Large intestine (tissue), 3 donors: ENCODE results near the gene MAD1L1. TPM values are rescaled to one million over a fixed set of nuclear protein-coding genes. Genes with fewer than 3 reads are reported as not detected.
A peak's percentile ranks its signal among the peaks of the same experiment; 100 is the strongest.

ENCODE experiments used
- DNase-seq, 2 donors: peaks; one replicate each; pipeline versions ENCODE4 v3.0.0 to v3.0.0-alpha.2; 2013
- H3K27ac ChIP-seq: one replicate; pipeline ENCODE4 v1.5.1; 2013; ENCODE audit warnings: low read length
- H3K27me3 ChIP-seq: 2 replicates; pipeline ENCODE4 v1.6.1; 2013; ENCODE audit warnings: low read length; ENCODE audit not compliant: control insufficient read depth, insufficient read depth
- H3K36me3 ChIP-seq: 2 replicates; pipeline ENCODE4 v1.6.1; 2013; ENCODE audit warnings: low read length; ENCODE audit not compliant: control insufficient read depth, insufficient read depth
- H3K4me1 ChIP-seq: one replicate; pipeline ENCODE4 v1.6.1; 2013; ENCODE audit warnings: low read length; ENCODE audit not compliant: control insufficient read depth, insufficient read depth
- H3K4me3 ChIP-seq: one replicate; pipeline ENCODE4 v1.5.1; 2013; ENCODE audit warnings: low read length
- H3K9me3 ChIP-seq: one replicate; pipeline ENCODE4 v1.6.1; 2013; ENCODE audit warnings: mild to moderate bottlenecking, low read depth, low read length, moderate library complexity; ENCODE audit not compliant: control insufficient read depth
- WGBS: methylation state at CpG from one replicate; pipeline ENCODE4 v1.1.5; 2013; ENCODE audit warnings: low lambda C conversion rate; ENCODE audit not compliant: insufficient coverage; 5-methylcytosine and 5-hydroxymethylcytosine counted together
- polyA plus RNA-seq: library from polyadenylated mRNA; unstranded; fragments of 120-200 nt; gene quantifications from one replicate; pipeline ENCODE4 v1.2.1, GENCODE V29; 2013

The MAD1L1 gene
- polyA plus RNA-seq, 1 donor = 15.1 TPM

DNA sequence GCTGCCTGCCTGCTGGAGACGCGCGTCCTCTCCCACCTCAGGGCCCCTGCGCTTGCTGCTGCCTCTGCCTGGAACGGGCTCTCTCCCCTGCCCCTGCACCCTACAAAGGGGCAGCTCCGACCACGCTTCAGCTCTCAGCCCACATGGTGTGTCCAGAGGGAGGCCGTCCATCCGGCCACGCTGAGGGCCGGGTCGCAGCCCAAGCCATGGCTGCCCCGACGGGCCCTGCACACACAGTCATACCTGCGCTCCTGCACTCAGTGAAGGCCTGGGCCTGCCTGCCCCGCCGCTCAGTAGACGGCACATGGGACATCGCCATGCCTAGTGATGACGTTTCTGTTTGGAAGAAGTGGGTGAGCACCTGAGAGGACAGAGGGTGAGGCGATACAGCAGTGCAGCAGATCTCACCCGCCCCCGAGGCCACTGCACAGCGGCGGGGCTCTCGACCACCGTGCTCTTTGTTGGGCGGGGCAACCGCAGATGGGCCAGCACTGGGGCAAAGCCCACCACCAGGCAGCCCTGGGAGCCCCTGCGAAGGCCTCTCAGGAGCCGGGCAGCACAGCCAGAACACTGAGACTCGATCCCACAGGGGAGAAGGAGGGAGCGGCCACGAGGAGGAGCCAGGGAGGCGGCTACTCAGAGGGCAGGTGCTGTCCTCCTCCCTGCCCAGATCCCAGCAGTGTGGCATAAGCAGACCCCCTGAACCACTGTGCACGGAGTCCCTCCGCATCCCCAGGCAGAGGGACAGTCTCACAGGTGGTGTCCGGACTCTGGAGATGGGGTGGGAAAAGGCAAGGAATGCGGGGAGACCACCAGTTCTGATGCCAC, 129.5 kb downstream of the MAD1L1 start:
- Histone ChIP-seq H3K4me1 (peaks cover 18% of the 10 kb centered on the region), H3K4me3 (no peak overlapping the region), H3K27ac (peak overlapping the region; percentile 47), H3K36me3 (no peaks in the 10 kb centered on the region), H3K27me3 (no peaks in the 10 kb centered on the region), H3K9me3 (no peaks in the 10 kb centered on the region)
- no CpG with 5 or more reads among the region's 39 CpGs for WGBS
- no peak for DNase-seq

DNA sequence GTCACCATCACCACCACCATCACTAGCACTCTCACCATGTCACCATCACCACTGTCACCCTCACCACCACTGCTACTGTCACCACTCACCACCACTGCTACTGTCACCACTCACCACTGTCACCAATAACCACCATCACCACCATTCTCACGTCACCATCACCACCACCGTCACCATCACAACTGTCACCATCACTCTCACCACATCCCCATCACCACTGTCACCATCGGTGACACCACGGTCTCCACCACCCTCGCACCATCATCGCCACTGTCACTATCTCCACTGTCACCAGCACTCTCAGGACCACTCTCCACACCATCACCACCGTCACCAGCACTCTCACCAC, 130.4 kb downstream of the MAD1L1 start:
- Histone ChIP-seq H3K27me3 (no peaks in the 10 kb centered on the region), H3K36me3 (no peaks in the 10 kb centered on the region), H3K4me3 (no peak overlapping the region)

DNA sequence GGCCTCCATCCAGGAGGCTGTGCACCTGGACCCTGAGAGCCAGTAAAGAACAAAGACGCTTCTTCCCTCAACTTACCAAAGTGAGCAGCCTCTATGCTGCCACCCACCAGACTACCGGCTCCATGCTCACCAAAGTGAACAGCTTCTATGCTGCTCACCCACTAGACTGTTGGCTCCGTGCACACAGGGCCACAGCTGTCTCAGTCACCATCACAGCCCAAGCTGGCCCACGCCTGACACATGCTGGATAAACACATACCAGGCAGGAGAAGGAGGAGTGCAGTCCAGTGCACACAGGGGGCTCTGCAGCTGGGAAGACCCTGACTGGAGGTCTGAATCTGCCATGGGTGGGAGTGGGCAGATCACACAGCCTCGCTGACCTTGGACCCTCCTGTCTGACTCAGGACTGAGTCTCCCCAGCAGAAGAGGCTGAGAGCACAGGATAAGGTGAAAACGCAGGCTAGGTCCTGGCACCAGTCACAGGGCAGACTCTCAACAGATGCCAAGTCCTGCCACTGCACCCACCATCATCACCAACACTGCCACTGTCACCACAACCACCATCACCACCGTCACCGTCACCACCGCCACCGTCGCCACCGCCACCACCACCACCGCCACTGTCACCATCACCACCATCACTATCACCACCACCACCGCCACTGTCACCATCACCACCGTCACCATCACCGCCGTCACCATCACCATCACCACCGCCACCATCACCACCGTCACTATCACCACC, 130.9 kb downstream of the MAD1L1 start:
- no peaks in the 10 kb centered on the region for H3K36me3 ChIP-seq
- H3K27ac ChIP-seq = no peak overlapping the region
- WGBS = no CpG with 5 or more reads among the region's 19 CpGs
- H3K4me1 ChIP-seq = peaks cover 16% of the 10 kb centered on the region
- no peak overlapping the region for H3K4me3 ChIP-seq
- no peaks in the 10 kb centered on the region for H3K27me3 ChIP-seq
- no peak for DNase-seq
- no peaks in the 10 kb centered on the region for H3K9me3 ChIP-seq

More for the DNA sequence above, 130.4 kb downstream of the MAD1L1 start:
- DNase-seq = no peak
- WGBS = no CpG with 5 or more reads among the region's 7 CpGs
- Histone ChIP-seq H3K4me1 (peaks cover 18% of the 10 kb centered on the region), H3K9me3 (no peaks in the 10 kb centered on the region), H3K27ac (no peak overlapping the region)

DNA sequence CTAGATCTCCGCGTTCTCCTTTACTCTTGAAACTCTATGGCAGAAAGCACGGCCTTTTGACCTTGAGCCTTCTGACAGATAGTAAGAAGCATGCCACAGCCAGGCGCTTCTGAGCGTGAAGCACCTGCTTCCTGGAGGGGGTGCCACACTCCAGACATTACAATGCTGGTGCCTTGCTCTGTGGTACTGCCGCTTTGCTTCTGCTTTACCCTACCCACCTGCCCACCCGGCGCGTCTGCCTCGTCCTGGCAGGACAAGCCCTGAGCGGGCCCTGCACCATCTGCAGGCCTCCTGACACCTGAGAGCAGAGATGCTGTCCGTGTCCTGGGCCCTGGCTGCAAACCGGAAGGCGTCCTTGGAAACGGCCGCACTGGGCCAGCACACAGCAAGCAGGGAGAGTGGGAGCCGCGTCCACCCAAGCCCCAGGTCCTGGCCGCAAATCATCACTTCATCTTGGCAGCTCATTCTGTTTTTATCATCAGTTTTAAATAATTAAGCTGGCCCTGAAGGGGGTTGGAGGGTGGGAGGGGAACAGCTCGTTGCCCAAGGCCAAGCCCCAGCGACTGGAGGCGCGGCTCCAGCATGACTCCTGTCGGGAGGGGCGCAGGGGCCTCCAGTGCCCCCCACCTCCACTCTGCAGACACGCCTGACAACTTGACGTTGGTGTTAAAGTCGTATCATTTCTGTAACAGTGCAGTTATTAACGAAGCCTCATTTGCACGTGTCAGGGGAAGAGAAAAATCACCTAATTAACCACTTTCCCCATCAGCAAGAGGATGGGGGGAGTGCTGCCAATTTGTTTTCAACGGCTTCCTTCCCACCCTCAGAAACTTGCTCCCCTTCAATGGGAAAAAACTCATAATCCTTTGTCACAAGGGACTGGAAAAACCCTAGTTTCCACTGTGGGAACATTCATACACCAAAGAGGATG, 132.2 kb downstream of the MAD1L1 start:
- no peaks in the 10 kb centered on the region for H3K9me3 ChIP-seq
- H3K4me3 ChIP-seq = no peak overlapping the region
- H3K36me3 ChIP-seq = no peaks in the 10 kb centered on the region
- H3K27ac ChIP-seq = no peak overlapping the region
- H3K4me1 ChIP-seq = peaks cover 11% of the 10 kb centered on the region
- no CpG with 5 or more reads among the region's 31 CpGs for WGBS
- DNase-seq = peak in 1 of 2 donors; percentile 56
- no peaks in the 10 kb centered on the region for H3K27me3 ChIP-seq

DNA sequence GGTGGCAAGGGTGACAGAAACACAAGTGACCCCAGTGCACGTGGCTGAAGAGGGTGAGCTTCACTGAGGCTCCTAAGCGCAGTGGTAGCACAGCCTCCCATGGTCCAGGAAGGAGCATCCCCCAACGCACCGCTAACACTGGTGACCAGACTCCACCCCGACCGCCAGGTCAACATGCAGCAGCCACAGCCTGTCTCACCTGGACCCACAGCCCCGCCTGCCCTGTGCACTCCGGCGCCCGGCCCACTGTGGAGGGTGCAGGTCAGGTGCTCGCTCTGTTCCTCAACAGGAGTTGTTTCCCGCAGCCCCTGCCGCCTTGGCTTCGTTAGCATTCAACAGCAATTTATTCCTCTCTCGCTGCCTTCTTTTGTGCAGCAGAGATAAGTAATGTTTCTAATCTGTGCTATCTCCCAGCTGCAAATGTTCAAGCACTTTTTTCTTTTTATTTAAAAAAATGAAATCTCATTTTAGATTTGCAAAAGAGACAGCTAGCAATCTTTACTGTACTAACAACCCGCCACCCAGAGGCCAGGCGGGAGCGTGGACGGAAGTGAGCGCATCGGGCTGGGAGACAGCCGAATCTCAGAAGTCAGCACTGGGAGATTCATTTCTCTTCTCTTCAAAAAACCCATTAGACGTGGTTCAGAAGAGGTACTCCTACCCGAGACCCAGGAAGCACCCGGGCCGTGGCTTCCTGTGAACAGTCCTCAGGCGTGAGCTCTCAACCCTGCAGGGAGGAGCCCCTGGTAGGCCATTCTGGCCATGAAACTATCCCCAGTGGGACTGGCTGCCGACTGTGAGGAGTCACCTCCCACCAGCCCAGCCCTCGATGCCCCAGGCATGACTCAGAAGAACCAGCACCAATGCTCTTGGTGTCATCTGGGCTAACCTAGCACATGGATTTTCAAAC, 133.4 kb downstream of the MAD1L1 start:
- WGBS = 92% methylated on average over 4 of the region's 29 CpGs
- H3K27me3 ChIP-seq = no peaks in the 10 kb centered on the region
- DNase-seq = no peak

DNA sequence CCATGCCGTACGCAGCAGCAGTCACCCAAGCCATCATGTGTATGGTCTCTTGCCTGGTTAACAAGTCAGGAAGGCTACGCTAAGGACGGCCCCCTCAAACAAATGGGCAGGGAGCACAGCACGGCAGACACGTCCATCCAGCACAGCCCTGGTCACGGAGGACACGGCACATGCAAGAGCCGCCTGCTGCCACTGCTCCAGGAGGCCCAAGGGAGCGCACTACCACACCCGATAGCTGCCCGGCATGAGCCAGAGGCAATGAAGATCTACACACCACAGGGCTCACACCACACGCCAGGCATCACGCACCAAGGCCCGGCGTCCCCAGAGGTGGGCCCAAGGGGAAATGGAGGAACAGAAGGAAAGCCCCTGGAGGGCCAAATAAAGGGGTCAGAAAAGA, 134.2 kb downstream of the MAD1L1 start:
- Histone ChIP-seq H3K27ac (no peak overlapping the region), H3K4me3 (no peak overlapping the region), H3K4me1 (peaks cover 4% of the 10 kb centered on the region), H3K36me3 (peaks cover 3% of the 10 kb centered on the region), H3K27me3 (no peaks in the 10 kb centered on the region), H3K9me3 (peaks cover 3% of the 10 kb centered on the region)
- DNase-seq = no peak
- no CpG with 5 or more reads among the region's 16 CpGs for WGBS

More for the DNA sequence above, 133.4 kb downstream of the MAD1L1 start:
- H3K4me1 ChIP-seq = peaks cover 11% of the 10 kb centered on the region
- H3K27ac ChIP-seq = no peak overlapping the region
- H3K4me3 ChIP-seq = no peak overlapping the region
- peaks cover 3% of the 10 kb centered on the region for H3K9me3 ChIP-seq
- H3K36me3 ChIP-seq = peaks cover 1% of the 10 kb centered on the region

DNA sequence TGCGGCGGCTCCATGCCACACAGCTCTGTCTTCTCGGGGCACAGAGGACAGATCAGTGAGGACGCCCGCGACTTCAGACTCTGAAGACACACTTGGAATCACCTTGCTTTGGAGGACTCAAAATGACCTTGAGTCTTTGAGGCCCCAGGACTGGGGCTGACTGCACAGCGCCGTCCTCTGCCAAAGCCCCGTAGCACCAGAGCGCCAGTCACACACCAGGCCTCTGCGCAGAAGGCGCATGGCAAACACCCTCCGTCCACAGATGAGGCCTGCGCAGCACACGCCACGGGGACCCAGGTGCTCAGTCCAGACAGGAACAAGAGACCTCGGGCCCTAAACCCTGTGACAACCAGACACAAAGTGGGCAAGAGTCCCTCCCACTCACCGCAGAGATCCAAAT, 134.7 kb downstream of the MAD1L1 start:
- no peaks in the 10 kb centered on the region for H3K27me3 ChIP-seq
- peaks cover 3% of the 10 kb centered on the region for H3K36me3 ChIP-seq
- H3K4me1 ChIP-seq = peaks cover 3% of the 10 kb centered on the region
- no CpG with 5 or more reads among the region's 18 CpGs for WGBS
- H3K9me3 ChIP-seq = peaks cover 3% of the 10 kb centered on the region
- no peak overlapping the region for H3K27ac ChIP-seq
- H3K4me3 ChIP-seq = no peak overlapping the region
- DNase-seq = no peak

DNA sequence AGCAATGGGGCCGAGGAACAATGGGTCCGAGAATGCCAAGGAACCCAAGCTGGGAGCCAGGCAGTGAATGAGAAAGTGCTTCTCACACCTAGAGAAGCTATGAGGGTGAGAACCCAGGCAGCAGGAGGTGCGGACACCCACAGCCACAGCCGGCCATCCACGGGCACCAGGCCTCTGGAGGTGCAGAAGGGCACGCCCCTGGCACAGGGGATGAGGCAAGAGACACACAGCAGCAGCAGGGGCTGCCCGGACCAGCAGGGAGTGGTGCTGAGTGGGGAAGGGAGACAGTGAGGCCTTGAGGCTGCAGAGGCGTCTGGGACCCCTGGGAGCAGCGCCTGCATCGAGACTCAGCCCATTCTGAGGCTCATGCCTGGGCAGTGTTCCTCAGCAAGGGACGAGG, 135.3 kb downstream of the MAD1L1 start:
- no peaks in the 10 kb centered on the region for H3K27me3 ChIP-seq
- H3K4me1 ChIP-seq = peaks cover 3% of the 10 kb centered on the region
- no CpG with 5 or more reads among the region's 11 CpGs for WGBS
- H3K27ac ChIP-seq = no peak overlapping the region
- no peak for DNase-seq
- H3K4me3 ChIP-seq = no peak overlapping the region
- peaks cover 3% of the 10 kb centered on the region for H3K9me3 ChIP-seq
- H3K36me3 ChIP-seq = peaks cover 3% of the 10 kb centered on the region

DNA sequence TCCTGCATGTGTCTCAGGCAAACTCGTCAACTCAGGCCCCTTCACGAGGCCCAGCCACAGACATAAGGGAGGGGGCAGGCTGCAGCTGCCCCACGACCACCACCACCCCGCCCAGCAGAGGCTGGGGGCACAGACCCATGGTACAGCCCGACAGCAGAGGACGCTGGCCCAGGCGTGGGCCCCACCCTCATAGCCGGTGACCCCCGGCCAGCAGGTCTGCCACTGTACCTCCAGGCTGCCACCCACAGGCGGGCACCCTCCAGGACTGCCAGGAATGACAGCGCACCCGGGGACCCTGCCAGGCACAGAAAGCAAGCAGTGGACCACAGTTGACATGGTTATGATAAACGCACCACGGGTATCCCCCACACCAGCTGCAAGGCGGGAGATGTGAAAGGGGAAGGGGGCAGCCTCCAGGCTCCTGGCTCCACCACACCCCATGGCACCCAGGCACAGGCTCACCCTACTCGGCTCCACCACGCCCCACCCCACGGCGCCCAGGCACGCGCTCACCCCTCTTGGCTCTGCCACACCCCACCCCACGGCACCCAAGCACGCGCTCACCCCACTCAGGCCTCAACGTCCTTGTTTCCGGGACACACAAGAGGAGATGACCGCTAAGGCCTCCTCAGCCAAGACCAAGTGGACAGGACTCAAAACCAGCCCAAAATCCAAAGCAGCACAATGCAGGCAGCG, 135.9 kb downstream of the MAD1L1 start:
- DNase-seq = no peak
- Histone ChIP-seq H3K27ac (no peak overlapping the region), H3K27me3 (no peaks in the 10 kb centered on the region), H3K4me1 (peaks cover 3% of the 10 kb centered on the region), H3K9me3 (peaks cover 3% of the 10 kb centered on the region), H3K4me3 (no peak overlapping the region), H3K36me3 (peaks cover 3% of the 10 kb centered on the region)
- no CpG with 5 or more reads among the region's 28 CpGs for WGBS
